Measurements from ENCODE around the gene ITPR2.

DNA sequence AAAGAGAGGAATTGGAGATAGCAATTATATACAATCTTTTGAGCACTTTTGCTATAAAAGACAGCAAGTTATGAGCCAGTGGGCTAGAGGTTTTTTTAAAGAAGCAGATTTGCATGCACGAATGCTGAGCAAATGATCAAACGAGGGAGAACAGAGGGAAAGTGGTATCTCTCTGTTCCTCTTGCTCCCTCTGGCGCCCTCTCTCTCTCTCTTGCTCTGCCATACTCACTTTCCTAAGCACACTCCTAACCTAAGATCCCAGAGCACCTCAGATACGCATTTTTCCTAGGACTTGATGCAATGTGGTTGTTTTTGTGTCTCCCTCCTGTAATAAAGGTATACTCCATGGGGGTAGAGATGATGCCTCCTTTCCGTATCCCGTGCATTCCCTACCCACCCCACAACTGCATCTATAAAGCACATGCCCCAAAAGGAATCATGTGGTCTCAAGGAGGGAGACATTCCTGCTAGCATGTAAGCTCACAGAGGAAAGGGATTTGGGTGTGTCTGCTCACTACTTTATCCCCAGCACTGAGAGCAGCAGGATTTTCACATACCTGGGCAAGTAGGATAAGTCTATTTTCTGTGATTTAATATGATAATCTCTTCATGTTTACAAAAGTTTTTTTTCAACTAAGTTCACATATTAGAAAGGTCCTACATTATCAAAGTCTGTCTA is 367.4 kb downstream of the ITPR2 start:
- TF ChIP-seq EZH2phosphoT487 (IDR thresholded peaks at IDR 0.05; ENCODE audit: borderline replicate concordance, low read length): no peak
- TF ChIP-seq, protein P1, sequence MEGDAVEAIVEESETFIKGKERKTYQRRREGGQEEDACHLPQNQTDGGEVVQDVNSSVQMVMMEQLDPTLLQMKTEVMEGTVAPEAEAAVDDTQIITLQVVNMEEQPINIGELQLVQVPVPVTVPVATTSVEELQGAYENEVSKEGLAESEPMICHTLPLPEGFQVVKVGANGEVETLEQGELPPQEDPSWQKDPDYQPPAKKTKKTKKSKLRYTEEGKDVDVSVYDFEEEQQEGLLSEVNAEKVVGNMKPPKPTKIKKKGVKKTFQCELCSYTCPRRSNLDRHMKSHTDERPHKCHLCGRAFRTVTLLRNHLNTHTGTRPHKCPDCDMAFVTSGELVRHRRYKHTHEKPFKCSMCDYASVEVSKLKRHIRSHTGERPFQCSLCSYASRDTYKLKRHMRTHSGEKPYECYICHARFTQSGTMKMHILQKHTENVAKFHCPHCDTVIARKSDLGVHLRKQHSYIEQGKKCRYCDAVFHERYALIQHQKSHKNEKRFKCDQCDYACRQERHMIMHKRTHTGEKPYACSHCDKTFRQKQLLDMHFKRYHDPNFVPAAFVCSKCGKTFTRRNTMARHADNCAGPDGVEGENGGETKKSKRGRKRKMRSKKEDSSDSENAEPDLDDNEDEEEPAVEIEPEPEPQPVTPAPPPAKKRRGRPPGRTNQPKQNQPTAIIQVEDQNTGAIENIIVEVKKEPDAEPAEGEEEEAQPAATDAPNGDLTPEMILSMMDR (conservative IDR thresholded peaks at IDR 0.05; ENCODE audit: low read depth, low read length): peak; percentile 67

All from PC-3 (cell line).